GM12801 (cell line): ENCODE measurements around the gene TTC34.

Experiments used
- CTCF ChIP-seq: IDR thresholded peaks from one replicate; pipeline ENCODE4 v1.5.1; 2011; ENCODE audit warnings: control low read depth; ENCODE audit not compliant: insufficient read length; ENCODE audit errors: extremely low read depth

TTC34 gene

DNA sequence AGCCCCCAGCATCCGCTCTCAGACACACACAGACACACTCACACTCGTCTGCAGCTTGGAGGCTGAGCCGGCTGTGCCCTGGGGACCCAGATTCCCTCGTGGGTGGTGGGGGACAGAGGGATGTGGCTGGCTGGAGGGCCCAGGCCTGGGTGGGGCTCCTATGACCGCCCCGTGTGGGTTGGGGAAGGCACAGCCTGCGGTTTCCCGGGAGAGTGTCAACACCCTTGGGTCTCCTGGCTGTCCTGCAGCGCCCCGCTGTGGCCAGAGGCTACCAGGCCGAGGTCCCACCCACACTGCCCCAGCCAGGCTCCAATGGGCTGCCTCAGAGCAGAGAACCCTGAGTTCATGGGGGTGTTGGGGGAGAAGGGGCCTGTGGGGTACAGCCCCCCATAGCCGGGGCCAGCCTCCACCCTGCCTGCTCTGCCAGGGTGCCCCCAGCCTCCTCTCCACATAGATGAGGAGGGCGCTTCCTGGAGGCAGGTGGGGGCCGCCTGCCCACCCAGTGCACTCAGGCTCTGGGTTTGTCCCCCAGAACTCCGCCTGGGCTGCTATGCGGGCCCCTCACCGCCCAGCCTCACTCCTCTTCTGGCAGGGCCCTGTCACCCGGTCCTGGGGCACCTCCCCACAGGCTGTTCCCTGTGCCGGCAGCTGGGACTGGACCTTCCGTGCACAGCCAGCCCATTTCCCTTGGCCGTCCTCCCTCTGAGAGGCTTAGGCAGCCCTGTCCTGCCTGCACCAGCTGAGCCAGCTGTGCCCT, at the start of gene TTC34:
Gene TTC34, minus strand, starts transcription at position 159 of the 757 bp plus-strand sequence. CDS start 866 bp downstream, outside the sequence.
- no peak for TF ChIP-seq CTCF

GRCh38 chr1:2850502-2850901, 49.0 kb upstream of the TTC34 start:
- TF ChIP-seq CTCF: no peak

GRCh38 chr1:2848006-2848670, 46.6 kb upstream of the TTC34 start:
- no peak for TF ChIP-seq CTCF

- TF ChIP-seq CTCF: no peak
Measured at GRCh38 chr1:2847086-2847985, 45.8 kb upstream of the TTC34 start.

GRCh38 chr1:2845869-2846268, 44.4 kb upstream of the TTC34 start:
- no peak for TF ChIP-seq CTCF

GRCh38 chr1:2840036-2840809, 38.7 kb upstream of the TTC34 start:
- TF ChIP-seq CTCF: no peak

- no peak for TF ChIP-seq CTCF
Measured at GRCh38 chr1:2837823-2838222, 36.3 kb upstream of the TTC34 start.
